DOHH2 (cell line): ENCODE data around the gene AGO4.

Source experiments
- CTCF ChIP-seq: fragments of 200-600 bp; sonication (generic); IDR thresholded peaks from one replicate; pipeline ENCODE4 v1.5.1; 2014; ENCODE audit warnings: antibody characterized with exemption, mild to moderate bottlenecking, low read depth, low read length; ENCODE audit not compliant: poor library complexity, severe bottlenecking
- EZH2phosphoT487 ChIP-seq: fragments of 200-600 bp; sonication (generic); IDR thresholded peaks from 2 replicates; pipeline ENCODE4 v1.6.1; 2017; ENCODE audit warnings: borderline replicate concordance, mild to moderate bottlenecking, antibody characterized with exemption, low read length, moderate library complexity, mixed read lengths

GRCh38 chr1:35854989-35855700, 47.3 kb downstream of the AGO4 start:
- TF ChIP-seq CTCF (no peak), EZH2phosphoT487 (no peak)
